ENCODE results near the gene PREX1. TPM values are rescaled to one million over a fixed set of nuclear protein-coding genes. Genes with fewer than 3 reads are reported as not detected.

The PREX1 gene
- total RNA-seq, 1 donor from 2014 or later: 235 TPM

DNA sequence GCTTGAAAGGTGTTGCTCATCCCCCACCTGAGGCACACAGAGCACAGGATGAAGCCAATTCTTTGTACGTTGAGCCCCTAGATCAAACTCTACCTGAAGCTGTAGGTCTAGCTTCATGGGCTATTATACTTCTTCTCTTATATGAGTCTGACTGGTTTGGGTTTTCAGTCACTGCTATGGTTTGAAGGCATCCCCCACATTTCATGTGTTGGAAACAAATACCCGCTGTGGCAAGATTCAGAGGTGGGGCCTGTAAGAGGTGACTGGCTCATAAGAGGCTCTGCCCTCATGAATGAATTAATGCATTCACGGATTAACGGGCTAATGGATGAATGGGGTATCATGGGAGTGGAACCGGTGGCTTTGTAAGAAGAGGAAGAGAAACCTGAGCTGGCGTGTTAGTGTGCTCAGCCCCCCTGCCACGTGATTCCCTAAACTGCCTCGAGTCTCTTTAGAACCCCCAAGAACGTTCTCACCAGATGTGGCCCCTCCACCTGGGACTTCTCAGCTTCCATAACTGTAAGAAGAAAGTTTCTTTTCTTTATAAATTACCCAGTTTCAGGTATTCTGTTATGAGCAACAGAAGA lies 39.2 kb downstream of the PREX1 start:
- H3K4me1 Mint-ChIP-seq (ENCODE audit: low read depth, unreplicated experiment): peaks cover 67% of the 10 kb centered on the region
- no peak for DNase-seq
- no peaks in the 10 kb centered on the region for H3K36me3 Mint-ChIP-seq (ENCODE audit: unreplicated experiment)
- H3K4me3 Mint-ChIP-seq (ENCODE audit: unreplicated experiment): peak overlapping the region; percentile 57
- TF ChIP-seq, protein P1, sequence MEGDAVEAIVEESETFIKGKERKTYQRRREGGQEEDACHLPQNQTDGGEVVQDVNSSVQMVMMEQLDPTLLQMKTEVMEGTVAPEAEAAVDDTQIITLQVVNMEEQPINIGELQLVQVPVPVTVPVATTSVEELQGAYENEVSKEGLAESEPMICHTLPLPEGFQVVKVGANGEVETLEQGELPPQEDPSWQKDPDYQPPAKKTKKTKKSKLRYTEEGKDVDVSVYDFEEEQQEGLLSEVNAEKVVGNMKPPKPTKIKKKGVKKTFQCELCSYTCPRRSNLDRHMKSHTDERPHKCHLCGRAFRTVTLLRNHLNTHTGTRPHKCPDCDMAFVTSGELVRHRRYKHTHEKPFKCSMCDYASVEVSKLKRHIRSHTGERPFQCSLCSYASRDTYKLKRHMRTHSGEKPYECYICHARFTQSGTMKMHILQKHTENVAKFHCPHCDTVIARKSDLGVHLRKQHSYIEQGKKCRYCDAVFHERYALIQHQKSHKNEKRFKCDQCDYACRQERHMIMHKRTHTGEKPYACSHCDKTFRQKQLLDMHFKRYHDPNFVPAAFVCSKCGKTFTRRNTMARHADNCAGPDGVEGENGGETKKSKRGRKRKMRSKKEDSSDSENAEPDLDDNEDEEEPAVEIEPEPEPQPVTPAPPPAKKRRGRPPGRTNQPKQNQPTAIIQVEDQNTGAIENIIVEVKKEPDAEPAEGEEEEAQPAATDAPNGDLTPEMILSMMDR (IDR thresholded peaks at IDR 0.05; ENCODE audit: partially characterized antibody, unreplicated experiment): no peak
- peak overlapping the region; percentile 97 for H3K27ac Mint-ChIP-seq (ENCODE audit: unreplicated experiment)
- peaks cover 8% of the 10 kb centered on the region for H3K27me3 Mint-ChIP-seq (ENCODE audit: unreplicated experiment)
- H3K9me3 Mint-ChIP-seq (ENCODE audit: unreplicated experiment): peaks cover 31% of the 10 kb centered on the region

DNA sequence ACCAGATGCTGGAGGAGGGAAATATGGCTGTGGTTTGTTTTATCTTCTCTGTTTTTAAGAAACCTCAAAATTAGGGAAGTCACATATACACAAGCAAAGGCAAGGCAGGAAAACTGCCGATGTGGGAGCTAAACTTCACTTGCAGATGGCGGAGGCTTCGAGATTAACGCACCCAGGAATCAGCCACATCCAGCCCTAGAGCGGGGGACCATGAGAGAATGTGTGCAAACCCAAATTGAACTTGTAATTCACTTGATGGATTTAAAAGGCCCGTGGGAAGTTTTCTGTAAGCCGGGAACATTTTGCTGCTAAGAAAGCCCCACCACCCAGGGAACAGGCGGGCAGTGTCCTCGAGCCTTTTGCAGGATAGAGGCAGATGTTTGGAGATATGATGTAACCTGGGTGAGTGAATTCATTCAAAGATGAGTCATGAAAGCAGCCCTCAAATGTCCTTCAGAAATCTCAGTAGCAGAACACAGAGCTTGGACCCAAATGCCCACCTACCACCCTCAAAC lies 39.9 kb downstream of the PREX1 start:
- Mint-ChIP-seq H3K36me3 (ENCODE audit: unreplicated experiment) (no peaks in the 10 kb centered on the region), H3K4me3 (ENCODE audit: unreplicated experiment) (peak overlapping the region; percentile 4), H3K27ac (ENCODE audit: unreplicated experiment) (peak overlapping the region; percentile 97), H3K27me3 (ENCODE audit: unreplicated experiment) (peaks cover 8% of the 10 kb centered on the region), H3K4me1 (ENCODE audit: low read depth, unreplicated experiment) (peaks cover 62% of the 10 kb centered on the region), H3K9me3 (ENCODE audit: unreplicated experiment) (peaks cover 29% of the 10 kb centered on the region)
- DNase-seq: no peak
- TF ChIP-seq, protein P1 (IDR thresholded peaks at IDR 0.05; ENCODE audit: partially characterized antibody, unreplicated experiment): no peak

DNA sequence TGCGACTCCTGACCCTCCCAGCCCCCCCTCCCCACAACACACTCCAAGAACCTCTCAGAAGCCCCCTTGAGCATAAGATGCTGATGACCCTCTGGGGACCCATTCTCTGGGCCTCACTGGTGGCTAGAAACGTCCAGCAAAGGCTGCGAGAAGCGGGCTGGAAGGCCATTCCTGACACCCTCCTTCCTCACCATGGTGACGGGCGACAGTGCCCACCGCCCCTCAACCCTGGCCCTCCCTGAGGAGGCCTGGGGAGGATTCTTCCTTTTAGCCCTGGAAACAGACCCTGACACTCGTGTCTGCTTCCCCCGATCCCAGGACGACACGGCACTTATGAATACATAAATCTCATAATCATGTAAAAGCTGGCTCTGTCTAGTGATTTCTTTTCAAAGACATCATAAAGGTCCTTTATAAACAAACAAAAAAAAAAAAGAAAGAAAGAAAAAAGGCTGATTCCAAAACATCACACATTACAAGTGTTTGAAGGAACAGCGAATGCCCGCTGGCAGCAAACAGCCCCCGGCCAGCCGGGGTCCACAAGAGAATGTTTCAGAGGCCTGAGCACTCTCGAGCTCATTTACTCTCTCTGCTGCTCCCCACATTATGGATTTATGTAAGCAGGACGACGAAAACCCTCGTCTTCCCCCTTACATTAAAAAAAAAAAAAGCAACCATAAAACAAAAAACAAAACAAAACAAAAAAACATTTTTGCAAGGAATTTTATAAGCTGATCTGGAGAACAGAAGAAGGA lies 40.7 kb downstream of the PREX1 start:
- Mint-ChIP-seq H3K9me3 (ENCODE audit: unreplicated experiment) (peaks cover 29% of the 10 kb centered on the region), H3K4me1 (ENCODE audit: low read depth, unreplicated experiment) (peaks cover 59% of the 10 kb centered on the region), H3K4me3 (ENCODE audit: unreplicated experiment) (peak overlapping the region; percentile 72), H3K27me3 (ENCODE audit: unreplicated experiment) (peaks cover 8% of the 10 kb centered on the region), H3K36me3 (ENCODE audit: unreplicated experiment) (no peaks in the 10 kb centered on the region), H3K27ac (ENCODE audit: unreplicated experiment) (peak overlapping the region; percentile 97)
- TF ChIP-seq, protein P1 (IDR thresholded peaks at IDR 0.05; ENCODE audit: partially characterized antibody, unreplicated experiment): no peak
- peak; percentile 59 for DNase-seq

DNA sequence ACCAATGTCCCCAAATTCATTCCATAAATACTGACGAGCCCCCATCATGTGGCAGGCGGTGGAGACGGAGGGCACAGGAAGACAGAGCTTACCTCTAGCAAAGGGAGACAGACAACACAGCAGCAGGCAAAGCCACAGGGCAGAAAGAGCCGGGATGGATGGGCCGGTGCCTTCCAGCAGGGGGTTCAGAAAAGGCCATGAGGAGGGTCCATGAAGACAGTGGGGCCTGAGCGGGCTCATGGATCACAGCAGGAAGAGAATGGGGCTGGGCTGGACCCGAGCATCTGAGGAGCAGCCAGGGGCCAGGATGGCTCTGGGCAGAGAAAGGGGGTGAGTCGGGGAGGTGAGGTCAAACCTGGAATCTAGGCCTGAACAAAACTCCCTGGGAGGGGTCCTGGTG lies 42.0 kb downstream of the PREX1 start:
- no peak for DNase-seq
- Mint-ChIP-seq H3K4me3 (ENCODE audit: unreplicated experiment) (peak overlapping the region; percentile 13), H3K36me3 (ENCODE audit: unreplicated experiment) (no peaks in the 10 kb centered on the region), H3K4me1 (ENCODE audit: low read depth, unreplicated experiment) (peaks cover 50% of the 10 kb centered on the region), H3K27ac (ENCODE audit: unreplicated experiment) (peak overlapping the region; percentile 59), H3K27me3 (ENCODE audit: unreplicated experiment) (peaks cover 7% of the 10 kb centered on the region), H3K9me3 (ENCODE audit: unreplicated experiment) (peaks cover 20% of the 10 kb centered on the region)
- TF ChIP-seq, protein P1 (IDR thresholded peaks at IDR 0.05; ENCODE audit: partially characterized antibody, unreplicated experiment): no peak

DNA sequence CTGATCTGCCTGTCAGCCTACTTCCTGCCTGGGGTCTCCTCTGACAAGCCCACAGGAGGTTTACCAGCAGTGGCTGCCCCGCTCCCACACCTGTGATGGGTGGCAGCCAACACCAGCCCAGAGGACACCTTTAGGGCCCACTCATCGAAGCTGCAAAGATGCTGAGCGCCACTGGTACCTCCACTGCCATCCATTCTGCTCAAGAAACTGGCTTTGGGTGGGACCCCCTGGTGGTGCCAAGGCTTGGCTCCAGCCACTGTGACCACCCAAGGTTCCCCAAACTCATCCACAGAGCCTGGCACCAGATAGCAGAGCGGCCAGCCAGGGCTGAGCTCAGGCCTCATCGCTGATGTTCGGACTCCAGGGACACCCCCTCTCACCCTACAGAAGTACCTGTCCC lies 42.5 kb downstream of the PREX1 start:
- H3K27ac Mint-ChIP-seq (ENCODE audit: unreplicated experiment): no peak overlapping the region
- H3K4me3 Mint-ChIP-seq (ENCODE audit: unreplicated experiment): peak overlapping the region; percentile 13
- H3K27me3 Mint-ChIP-seq (ENCODE audit: unreplicated experiment): peaks cover 7% of the 10 kb centered on the region
- H3K4me1 Mint-ChIP-seq (ENCODE audit: low read depth, unreplicated experiment): peaks cover 45% of the 10 kb centered on the region
- no peaks in the 10 kb centered on the region for H3K36me3 Mint-ChIP-seq (ENCODE audit: unreplicated experiment)
- DNase-seq: no peak
- TF ChIP-seq, protein P1 (IDR thresholded peaks at IDR 0.05; ENCODE audit: partially characterized antibody, unreplicated experiment): no peak
- H3K9me3 Mint-ChIP-seq (ENCODE audit: unreplicated experiment): peaks cover 18% of the 10 kb centered on the region
